Prostate gland (tissue), 2 donors: ENCODE measurements around the gene CMSS1. TPM values are rescaled to one million over a fixed set of nuclear protein-coding genes. Genes with fewer than 3 reads are reported as not detected.

Experiments used
- DNase-seq: peaks from one replicate; pipeline ENCODE4 v3.0.0-alpha.2; 2019; ENCODE audit warnings: low spot score
- H3K27ac ChIP-seq, 2 donors: fragments of 200-600 bp; sonication (generic); 2 replicates each; pipeline ENCODE4 v1.5.1; 2017 to 2019
- H3K27me3 ChIP-seq: fragments of 200-600 bp; sonication (generic); replicated peaks from 2 replicates; pipeline ENCODE4 v1.5.1; 2019; ENCODE audit not compliant: insufficient read depth
- H3K36me3 ChIP-seq, 2 donors: fragments of 200-600 bp; sonication (generic); 1 replicate in 1 of 2; 2 replicates in 1 of 2; pipeline versions ENCODE4 v1.5.1 to v1.8.1; 2017 to 2019
- H3K4me1 ChIP-seq: fragments of 200-600 bp; sonication (generic); replicated peaks from 2 replicates; pipeline ENCODE4 v1.5.1; 2019
- H3K4me3 ChIP-seq, 2 donors: fragments of 200-600 bp; sonication (generic); 2 replicates each; pipeline ENCODE4 v1.5.1; 2017 to 2019
- H3K9me3 ChIP-seq: fragments of 200-600 bp; sonication (generic); 2 replicates; pipeline ENCODE4 v1.5.1; 2017
- POLR2A ChIP-seq: fragments of 450-650 bp; IDR thresholded peaks from one replicate; pipeline ENCODE4 v1.6.1; 2016; ENCODE audit warnings: antibody characterized with exemption, mild to moderate bottlenecking
- POLR2AphosphoS5 ChIP-seq: sonication (generic); formaldehyde crosslinking; IDR thresholded peaks from one replicate; pipeline ENCODE4 v1.6.1; 2017; ENCODE audit warnings: antibody characterized with exemption
- WGBS: methylation state at CpG from one replicate; pipeline ENCODE4 v1.1.5; 2018; 5-methylcytosine and 5-hydroxymethylcytosine counted together
- intact Hi-C: fragments of 100-400 bp; cut with DNase I; formaldehyde crosslinking; loops from one replicate; pipeline ENCODE4 v1.14.2; 2022
- total RNA-seq, 2 donors: library from RNA; depleted of rRNA; stranded (reverse); fragments of >200 nt; gene quantifications; one replicate each; pipeline ENCODE4 v1.1.0, GENCODE V29; 2016
- TF ChIP-seq, protein P1 (sequence below), 4 experiments: fragments of 200-600 bp in 2 of 4; fragments of 450-650 bp in 2 of 4; sonication (generic) in 2 of 4; IDR thresholded peaks; 1 replicate in 3 of 4; 2 replicates in 1 of 4; pipeline ENCODE4 v1.5.1; 2016 to 2019; ENCODE audit warnings: antibody characterized with exemption in 4 of 4, mild to moderate bottlenecking in 2 of 4, moderate library complexity in 2 of 4

CMSS1 gene
- total RNA-seq, 2 donors from 2014 or later: 10.2 to 13.6 TPM

GRCh38 chr3:99960941-99961340 is 143.3 kb downstream of the CMSS1 start:
- 17% methylated on average over 7 of the region's 7 CpGs for WGBS
- Histone ChIP-seq H3K9me3 (no peaks in the 10 kb centered on the region), H3K36me3 (no peaks in the 10 kb centered on the region), H3K27ac (peak overlapping the region; percentile 56 to 59), H3K27me3 (no peaks in the 10 kb centered on the region), H3K4me1 (no peaks in the 10 kb centered on the region), H3K4me3 (no peak overlapping the region)
- no peak for DNase-seq
- TF ChIP-seq POLR2A: no peak
- TF ChIP-seq, protein P1, sequence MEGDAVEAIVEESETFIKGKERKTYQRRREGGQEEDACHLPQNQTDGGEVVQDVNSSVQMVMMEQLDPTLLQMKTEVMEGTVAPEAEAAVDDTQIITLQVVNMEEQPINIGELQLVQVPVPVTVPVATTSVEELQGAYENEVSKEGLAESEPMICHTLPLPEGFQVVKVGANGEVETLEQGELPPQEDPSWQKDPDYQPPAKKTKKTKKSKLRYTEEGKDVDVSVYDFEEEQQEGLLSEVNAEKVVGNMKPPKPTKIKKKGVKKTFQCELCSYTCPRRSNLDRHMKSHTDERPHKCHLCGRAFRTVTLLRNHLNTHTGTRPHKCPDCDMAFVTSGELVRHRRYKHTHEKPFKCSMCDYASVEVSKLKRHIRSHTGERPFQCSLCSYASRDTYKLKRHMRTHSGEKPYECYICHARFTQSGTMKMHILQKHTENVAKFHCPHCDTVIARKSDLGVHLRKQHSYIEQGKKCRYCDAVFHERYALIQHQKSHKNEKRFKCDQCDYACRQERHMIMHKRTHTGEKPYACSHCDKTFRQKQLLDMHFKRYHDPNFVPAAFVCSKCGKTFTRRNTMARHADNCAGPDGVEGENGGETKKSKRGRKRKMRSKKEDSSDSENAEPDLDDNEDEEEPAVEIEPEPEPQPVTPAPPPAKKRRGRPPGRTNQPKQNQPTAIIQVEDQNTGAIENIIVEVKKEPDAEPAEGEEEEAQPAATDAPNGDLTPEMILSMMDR (IDR thresholded peaks at IDR 0.05): no peak
- peak; percentile 38 for TF ChIP-seq POLR2AphosphoS5
- intact Hi-C loops: no loop called here

- WGBS: 91% methylated on average over 7 of the region's 7 CpGs
- H3K36me3 ChIP-seq: no peaks in the 10 kb centered on the region
- no peak for TF ChIP-seq POLR2AphosphoS5
- TF ChIP-seq POLR2A: no peak
- TF ChIP-seq, protein P1 (IDR thresholded peaks at IDR 0.05): no peak
- DNase-seq: no peak
- no peak overlapping the region for H3K27ac ChIP-seq
- no peak overlapping the region for H3K4me3 ChIP-seq
- H3K4me1 ChIP-seq: no peaks in the 10 kb centered on the region
- intact Hi-C loops: no loop called here
- no peaks in the 10 kb centered on the region for H3K27me3 ChIP-seq
- no peaks in the 10 kb centered on the region for H3K9me3 ChIP-seq
These were observed 144.3 kb downstream of the CMSS1 start for GRCh38 chr3:99961756-99962515.

DNA sequence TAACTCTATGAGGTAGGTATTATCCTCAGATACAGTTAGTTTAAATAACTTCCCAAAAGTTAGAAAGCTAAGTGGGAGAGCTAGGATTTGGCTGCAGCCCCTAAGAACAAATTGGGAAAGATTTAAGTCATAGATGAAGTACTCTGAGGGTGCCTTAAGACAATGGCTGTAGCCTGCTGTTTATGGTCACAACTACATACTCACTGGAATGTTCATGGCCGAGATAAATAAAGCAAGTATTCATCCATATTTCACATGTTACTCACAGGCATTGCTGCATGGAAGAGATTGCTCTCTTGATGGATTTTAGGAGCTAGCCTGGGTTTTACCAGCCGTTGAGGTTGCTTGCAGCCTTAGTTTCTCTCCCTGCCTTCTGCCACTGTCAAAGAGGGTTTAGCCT is 145.0 kb downstream of the CMSS1 start:
- DNase-seq: no peak
- Histone ChIP-seq H3K27ac (no peak overlapping the region), H3K36me3 (no peaks in the 10 kb centered on the region), H3K4me3 (no peak overlapping the region), H3K9me3 (no peaks in the 10 kb centered on the region), H3K27me3 (no peaks in the 10 kb centered on the region), H3K4me1 (no peaks in the 10 kb centered on the region)
- WGBS: 78% methylated on average over 2 of the region's 2 CpGs
- intact Hi-C loops: no loop called here
- TF ChIP-seq, protein P1 (IDR thresholded peaks at IDR 0.05): no peak
- TF ChIP-seq POLR2A (no peak), POLR2AphosphoS5 (no peak)

GRCh38 chr3:99965077-99965476 is 147.4 kb downstream of the CMSS1 start:
- H3K4me1 ChIP-seq: no peaks in the 10 kb centered on the region
- no peak for DNase-seq
- H3K36me3 ChIP-seq: no peaks in the 10 kb centered on the region
- H3K9me3 ChIP-seq: no peaks in the 10 kb centered on the region
- TF ChIP-seq POLR2A (no peak), POLR2AphosphoS5 (no peak)
- TF ChIP-seq, protein P1 (IDR thresholded peaks at IDR 0.05): no peak
- WGBS: 39% methylated on average over 1 of the region's 1 CpG
- intact Hi-C loops: loop anchor here (5.0 kb wide), 2 partner anchors 38 to 77 kb away; no protein-coding TSS in a partner anchor
- no peaks in the 10 kb centered on the region for H3K27me3 ChIP-seq
- no peak overlapping the region for H3K4me3 ChIP-seq
- H3K27ac ChIP-seq: no peak overlapping the region
